ENCODE measurements around the gene TBC1D4.

Gene TBC1D4

GRCh38 chr13:75321084-75321483, 160.9 kb downstream of the TBC1D4 start:
- H3K4me3 ChIP-seq (ENCODE audit: control insufficient read depth, low read depth, low read length) = no peak overlapping the region
- TF ChIP-seq CTCF (conservative IDR thresholded peaks at IDR 0.05; ENCODE audit: control insufficient read depth, insufficient read depth, low read depth, low read length) = no peak
- DNase-seq (ENCODE audit: low read depth) = no peak

GRCh38 chr13:75319254-75319653, 162.7 kb downstream of the TBC1D4 start:
- peak; percentile 50 for DNase-seq (ENCODE audit: low read depth)
- TF ChIP-seq CTCF (conservative IDR thresholded peaks at IDR 0.05; ENCODE audit: control insufficient read depth, insufficient read depth, low read depth, low read length) = no peak
- no peak overlapping the region for H3K4me3 ChIP-seq (ENCODE audit: control insufficient read depth, low read depth, low read length)

- no peak for TF ChIP-seq CTCF (conservative IDR thresholded peaks at IDR 0.05; ENCODE audit: control insufficient read depth, insufficient read depth, low read depth, low read length)
- no peak for DNase-seq (ENCODE audit: low read depth)
- H3K4me3 ChIP-seq (ENCODE audit: control insufficient read depth, low read depth, low read length) = no peak overlapping the region
Measured at GRCh38 chr13:75318138-75318833, 163.7 kb downstream of the TBC1D4 start.

GRCh38 chr13:75316427-75316826, 165.5 kb downstream of the TBC1D4 start:
- DNase-seq (ENCODE audit: low read depth) = peak; percentile 30
- TF ChIP-seq CTCF (conservative IDR thresholded peaks at IDR 0.05; ENCODE audit: control insufficient read depth, insufficient read depth, low read depth, low read length) = no peak
- H3K4me3 ChIP-seq (ENCODE audit: control insufficient read depth, low read depth, low read length) = no peak overlapping the region

- no peak overlapping the region for H3K4me3 ChIP-seq (ENCODE audit: control insufficient read depth, low read depth, low read length)
- no peak for DNase-seq (ENCODE audit: low read depth)
- TF ChIP-seq CTCF (conservative IDR thresholded peaks at IDR 0.05; ENCODE audit: control insufficient read depth, insufficient read depth, low read depth, low read length) = no peak
Measured at GRCh38 chr13:75312884-75313520, 169.0 kb downstream of the TBC1D4 start.

GRCh38 chr13:75309981-75310580, 171.9 kb downstream of the TBC1D4 start:
- no peak overlapping the region for H3K4me3 ChIP-seq (ENCODE audit: control insufficient read depth, low read depth, low read length)
- no peak for TF ChIP-seq CTCF (conservative IDR thresholded peaks at IDR 0.05; ENCODE audit: control insufficient read depth, insufficient read depth, low read depth, low read length)
- no peak for DNase-seq (ENCODE audit: low read depth)
